GM19099 (cell line): Measurements from ENCODE around the gene MEOX2.

ENCODE experiments used
- POLR2A ChIP-seq: IDR thresholded peaks from 3 replicates; pipeline ENCODE4 v1.6.1; 2011; ENCODE audit warnings: low read depth; ENCODE audit not compliant: insufficient read length; ENCODE audit errors: extremely low read depth

MEOX2 gene

GRCh38 chr7:15566476-15566875 is 120.0 kb downstream of the MEOX2 start:
- no peak for TF ChIP-seq POLR2A

GRCh38 chr7:15561835-15562234 is 124.6 kb downstream of the MEOX2 start, which contains the start of gene AGMO:
TSS of gene AGMO (minus strand) at chr7:15562015.
- no peak for TF ChIP-seq POLR2A
